Right atrium auricular region (tissue), 2 donors: ENCODE measurements around the gene ARHGAP12. TPM values are rescaled to one million over a fixed set of nuclear protein-coding genes. Genes with fewer than 3 reads are reported as not detected.

Experiments
- DNase-seq: peaks from one replicate; pipeline ENCODE4 v3.0.0-alpha.2; 2019; ENCODE audit warnings: low spot score
- H3K27ac ChIP-seq, 2 donors: fragments of 200-600 bp; sonication (generic); 1 replicate in 1 of 2; 2 replicates in 1 of 2; pipeline ENCODE4 v1.5.1; 2016 to 2019
- H3K27me3 ChIP-seq, 2 donors: fragments of 200-600 bp; sonication (generic); one replicate each; pipeline versions ENCODE4 v1.5.1 to v1.6.0; 2017 to 2019
- H3K36me3 ChIP-seq: fragments of 200-600 bp; sonication (generic); one replicate; pipeline ENCODE4 v1.5.1; 2016
- H3K4me1 ChIP-seq, 2 donors: fragments of 200-600 bp; sonication (generic); one replicate each; pipeline versions ENCODE4 v1.5.1 to v1.6.0; 2017 to 2019
- H3K4me3 ChIP-seq, 2 donors: fragments of 200-600 bp; sonication (generic); 1 replicate in 1 of 2; 2 replicates in 1 of 2; pipeline ENCODE4 v1.5.1; 2017 to 2019; ENCODE audit warnings: mild to moderate bottlenecking in 1 of 2, moderate library complexity in 1 of 2
- H3K9me3 ChIP-seq, 2 donors: fragments of 200-600 bp; sonication (generic); one replicate each; pipeline ENCODE4 v1.5.1; 2019
- CTCF ChIP-seq, 2 donors: fragments of 200-600 bp; sonication (generic); IDR thresholded peaks; one replicate each; pipeline ENCODE4 v1.5.1; 2019; ENCODE audit warnings: antibody characterized with exemption in 2 of 2
- total RNA-seq, 2 donors: library from RNA; depleted of rRNA; stranded (reverse); fragments of >200 nt; gene quantifications; one replicate each; pipeline ENCODE4 v1.1.0, GENCODE V29; 2016

The ARHGAP12 gene
- total RNA-seq, 2 donors from 2014 or later = 20.8 to 24.1 TPM

DNA sequence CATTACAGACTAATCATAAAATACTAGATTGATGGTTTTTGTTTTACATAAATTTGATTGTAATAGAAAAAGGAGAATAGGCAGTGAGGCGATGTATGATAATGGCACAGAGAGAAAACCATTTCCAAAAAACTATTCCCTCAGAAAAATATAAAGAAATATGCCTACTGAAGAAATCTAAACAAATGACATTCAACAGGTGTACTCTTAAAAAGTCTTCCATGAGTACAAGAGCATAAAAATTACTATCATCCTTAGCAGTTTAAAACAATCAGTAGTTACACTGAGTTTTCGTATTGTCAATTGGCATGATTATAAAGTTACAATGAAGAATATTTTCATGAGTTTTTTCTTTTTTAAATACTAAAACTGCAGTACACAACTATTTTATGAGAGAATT lies 75.0 kb downstream of the ARHGAP12 start:
- Histone ChIP-seq H3K4me1 (no peaks in the 10 kb centered on the region), H3K27me3 (no peaks in the 10 kb centered on the region), H3K27ac (no peak overlapping the region), H3K9me3 (no peaks in the 10 kb centered on the region), H3K4me3 (no peak overlapping the region), H3K36me3 (peaks cover 3% of the 10 kb centered on the region)
- TF ChIP-seq CTCF (IDR thresholded peaks at IDR 0.05) = no peak
- no peak for DNase-seq

DNA sequence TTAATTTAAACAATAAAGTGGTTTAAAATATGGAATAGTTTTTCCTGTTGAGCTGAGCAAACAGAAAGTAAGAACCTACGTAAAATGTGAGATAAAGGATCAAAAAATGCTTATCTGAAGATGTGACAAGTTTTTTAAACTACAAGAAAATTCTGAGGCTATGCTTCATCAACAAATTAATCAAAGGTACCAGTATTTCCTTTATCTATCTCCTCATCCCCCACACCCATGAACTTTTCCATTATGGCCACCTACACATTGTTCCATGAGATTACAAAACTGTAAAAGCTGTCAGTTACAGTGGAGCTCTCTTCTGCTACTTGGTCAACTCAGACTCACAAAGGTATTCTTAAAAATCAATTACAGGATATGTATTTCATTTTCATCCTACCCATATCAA lies 77.4 kb downstream of the ARHGAP12 start:
- no peak overlapping the region for H3K27ac ChIP-seq
- no peaks in the 10 kb centered on the region for H3K4me1 ChIP-seq
- no peaks in the 10 kb centered on the region for H3K27me3 ChIP-seq
- H3K9me3 ChIP-seq = no peaks in the 10 kb centered on the region
- no peak for TF ChIP-seq CTCF (IDR thresholded peaks at IDR 0.05)
- no peaks in the 10 kb centered on the region for H3K36me3 ChIP-seq
- no peak for DNase-seq
- H3K4me3 ChIP-seq = no peak overlapping the region

DNA sequence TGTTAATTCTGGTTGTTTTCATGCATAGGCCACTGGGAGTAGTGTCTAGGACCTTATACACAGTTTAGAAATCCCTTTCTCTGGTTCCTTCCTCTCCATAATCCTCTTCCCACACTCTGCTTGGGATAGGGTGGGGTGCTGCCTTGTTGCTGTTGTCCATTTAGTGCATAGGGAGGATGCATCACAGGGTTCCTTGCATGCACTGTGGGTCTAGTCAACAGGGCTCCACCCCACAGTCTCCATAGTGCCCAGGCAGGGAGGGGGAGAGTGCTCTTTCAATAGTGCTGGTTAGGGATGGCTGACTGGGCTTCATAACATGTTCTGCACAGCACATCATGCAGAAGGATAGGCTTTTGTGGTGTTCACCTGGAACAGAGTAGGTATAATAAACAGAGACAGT lies 81.1 kb downstream of the ARHGAP12 start:
- H3K4me1 ChIP-seq = no peaks in the 10 kb centered on the region
- no peaks in the 10 kb centered on the region for H3K27me3 ChIP-seq
- H3K9me3 ChIP-seq = no peaks in the 10 kb centered on the region
- no peak overlapping the region for H3K4me3 ChIP-seq
- no peak for DNase-seq
- no peak overlapping the region for H3K27ac ChIP-seq
- no peak for TF ChIP-seq CTCF (IDR thresholded peaks at IDR 0.05)
- H3K36me3 ChIP-seq = no peaks in the 10 kb centered on the region

GRCh38 chr10:31838709-31839108 lies 89.9 kb downstream of the ARHGAP12 start:
- DNase-seq = no peak
- H3K27me3 ChIP-seq = no peaks in the 10 kb centered on the region
- H3K4me3 ChIP-seq = no peak overlapping the region
- no peak overlapping the region for H3K27ac ChIP-seq
- H3K9me3 ChIP-seq = no peaks in the 10 kb centered on the region
- no peak for TF ChIP-seq CTCF (IDR thresholded peaks at IDR 0.05)
- H3K36me3 ChIP-seq = no peaks in the 10 kb centered on the region
- no peaks in the 10 kb centered on the region for H3K4me1 ChIP-seq

DNA sequence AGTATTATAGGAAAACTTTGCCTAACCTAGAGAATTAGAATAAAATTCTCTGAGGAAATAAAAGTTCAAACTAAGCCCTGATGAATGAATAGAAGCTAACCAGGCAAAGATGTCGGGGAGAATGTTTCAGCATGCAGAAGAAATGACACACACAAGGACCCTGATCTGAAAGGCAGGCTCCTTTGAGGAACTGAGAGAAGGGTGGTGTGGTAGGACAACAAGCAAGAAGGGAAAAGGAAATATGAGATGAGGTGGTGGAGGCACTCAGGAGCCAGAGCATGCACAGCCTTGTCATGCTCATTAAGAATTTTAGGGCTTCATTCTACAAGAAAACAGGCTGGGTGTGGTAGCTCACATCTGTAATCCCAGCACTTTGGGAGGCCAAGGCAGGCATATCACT lies 90.6 kb downstream of the ARHGAP12 start:
- Histone ChIP-seq H3K9me3 (no peaks in the 10 kb centered on the region), H3K4me1 (no peaks in the 10 kb centered on the region), H3K27ac (no peak overlapping the region), H3K36me3 (no peaks in the 10 kb centered on the region), H3K4me3 (no peak overlapping the region), H3K27me3 (no peaks in the 10 kb centered on the region)
- no peak for TF ChIP-seq CTCF (IDR thresholded peaks at IDR 0.05)
- DNase-seq = no peak

DNA sequence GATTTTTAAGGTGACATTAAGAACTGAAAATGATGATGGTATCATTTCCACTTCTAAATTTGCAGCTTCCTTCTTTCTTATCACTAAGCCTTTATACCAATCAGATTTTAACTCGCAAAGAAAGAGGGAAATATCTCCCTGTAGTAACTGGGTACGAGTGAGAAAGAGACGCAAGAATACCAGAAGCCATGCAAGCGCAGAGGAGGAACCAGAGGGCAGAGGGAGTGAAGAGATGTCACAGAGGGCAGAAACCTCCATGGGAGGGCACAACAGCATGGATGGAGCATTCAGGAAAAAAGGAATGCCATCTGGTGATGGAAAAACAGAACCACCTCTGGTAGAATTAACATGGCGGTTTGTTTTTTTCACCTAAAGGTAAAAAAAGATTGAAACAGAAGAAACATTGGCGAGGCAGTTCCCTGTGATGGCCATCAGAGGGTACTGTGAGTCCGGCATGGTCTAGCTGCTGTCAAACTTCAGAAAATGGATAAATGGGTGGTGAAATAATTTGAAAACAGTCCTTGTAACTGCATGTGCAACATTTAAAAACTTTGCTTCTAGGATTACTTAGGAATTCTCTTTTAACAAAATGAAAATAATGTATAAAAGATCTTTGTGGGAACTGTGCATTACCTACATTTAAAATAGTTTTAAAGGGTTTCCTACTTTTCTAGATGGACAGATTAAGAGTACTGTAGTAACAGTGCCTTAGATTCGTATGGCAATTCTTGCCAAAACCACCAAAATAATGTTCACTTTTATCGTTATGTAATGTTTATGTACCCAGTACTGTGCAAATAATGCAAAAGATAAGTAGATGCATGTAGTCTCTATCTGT lies 91.8 kb downstream of the ARHGAP12 start:
- Histone ChIP-seq H3K27me3 (no peaks in the 10 kb centered on the region), H3K4me3 (no peak overlapping the region), H3K4me1 (no peaks in the 10 kb centered on the region), H3K27ac (no peak overlapping the region), H3K36me3 (no peaks in the 10 kb centered on the region), H3K9me3 (no peaks in the 10 kb centered on the region)
- DNase-seq = no peak
- TF ChIP-seq CTCF (IDR thresholded peaks at IDR 0.05) = peak; percentile 28 to 67
